H9 (cell line): ENCODE results near the gene SERPINA5. TPM values are rescaled to one million over a fixed set of nuclear protein-coding genes. Genes with fewer than 3 reads are reported as not detected.

Source experiments
- DNase-seq: peaks from one replicate; pipeline ENCODE4 v3.0.0-alpha.2; 2017
- H2AFZ ChIP-seq: one replicate; pipeline ENCODE4 v1.6.1; 2013; ENCODE audit warnings: mild to moderate bottlenecking, low read length, control low read depth, moderate library complexity
- H2AK5ac ChIP-seq: 2 replicates; pipeline ENCODE4 v1.6.1; 2013; ENCODE audit warnings: low read length, control low read depth, mixed read lengths; ENCODE audit not compliant: insufficient read length
- H2BK120ac ChIP-seq: one replicate; pipeline ENCODE4 v1.6.1; 2013; ENCODE audit warnings: low read depth, mild to moderate bottlenecking, low read length, control low read depth, inconsistent platforms; ENCODE audit not compliant: poor library complexity, severe bottlenecking
- H2BK12ac ChIP-seq: 2 replicates; pipeline ENCODE4 v1.6.1; 2013; ENCODE audit warnings: low read length, control low read depth, mixed read lengths, low read depth; ENCODE audit not compliant: insufficient read length
- H2BK15ac ChIP-seq: 2 replicates; pipeline ENCODE4 v1.6.1; 2013; ENCODE audit warnings: low read depth, low read length, control low read depth
- H2BK20ac ChIP-seq: one replicate; pipeline ENCODE4 v1.6.1; 2013; ENCODE audit warnings: low read depth, mild to moderate bottlenecking, low read length, control low read depth, inconsistent platforms; ENCODE audit not compliant: poor library complexity, severe bottlenecking
- H2BK5ac ChIP-seq: 2 replicates; pipeline ENCODE4 v1.6.1; 2013; ENCODE audit warnings: low read length, control low read depth, mixed read lengths; ENCODE audit not compliant: insufficient read length
- H3K14ac ChIP-seq: 2 replicates; pipeline ENCODE4 v1.6.1; 2013; ENCODE audit warnings: low read length, control low read depth; ENCODE audit not compliant: insufficient read depth
- H3K18ac ChIP-seq: 2 replicates; pipeline ENCODE4 v1.6.1; 2013; ENCODE audit warnings: low read depth, mild to moderate bottlenecking, mixed read lengths, low read length, control low read depth; ENCODE audit not compliant: insufficient read length
- H3K23ac ChIP-seq: 2 replicates; pipeline ENCODE4 v1.6.1; 2013; ENCODE audit warnings: low read length, control low read depth, mixed read lengths, low read depth; ENCODE audit not compliant: insufficient read length
- H3K23me2 ChIP-seq: 2 replicates; pipeline ENCODE4 v1.6.1; 2013; ENCODE audit warnings: low read depth, mild to moderate bottlenecking, mixed read lengths, low read length, control low read depth; ENCODE audit not compliant: insufficient read length, poor library complexity, severe bottlenecking
- H3K27ac ChIP-seq: 2 replicates; pipeline ENCODE4 v1.5.1; 2013; ENCODE audit warnings: low read length, control low read depth, mixed read lengths, low read depth; ENCODE audit not compliant: insufficient read length
- H3K27me3 ChIP-seq: 2 replicates; pipeline ENCODE4 v1.6.1; 2013; ENCODE audit warnings: low read length, control low read depth, inconsistent platforms; ENCODE audit not compliant: insufficient read depth
- H3K4ac ChIP-seq: 2 replicates; pipeline ENCODE4 v1.6.1; 2013; ENCODE audit warnings: low read depth, mild to moderate bottlenecking, control low read depth, inconsistent platforms, low read length, moderate library complexity
- H3K4me1 ChIP-seq: 2 replicates; pipeline ENCODE4 v1.6.1; 2013; ENCODE audit warnings: low read length, control low read depth, inconsistent platforms; ENCODE audit not compliant: insufficient read depth
- H3K4me2 ChIP-seq: 2 replicates; pipeline ENCODE4 v1.6.1; 2013; ENCODE audit warnings: low read length, control low read depth, mixed read lengths; ENCODE audit not compliant: insufficient read length, insufficient read depth
- H3K56ac ChIP-seq: 2 replicates; pipeline ENCODE4 v1.6.1; 2013; ENCODE audit warnings: low read depth, mild to moderate bottlenecking, mixed read lengths, low read length, control low read depth; ENCODE audit not compliant: insufficient read length
- H3K79me1 ChIP-seq: 2 replicates; pipeline ENCODE4 v1.6.1; 2013; ENCODE audit warnings: low read depth, mild to moderate bottlenecking, moderate library complexity, low read length, control low read depth, inconsistent platforms; ENCODE audit not compliant: insufficient read depth, poor library complexity, severe bottlenecking
- H3K79me2 ChIP-seq: 2 replicates; pipeline ENCODE4 v1.6.1; 2013; ENCODE audit warnings: low read length, control low read depth, inconsistent platforms; ENCODE audit not compliant: insufficient read depth
- H3K9ac ChIP-seq: 2 replicates; pipeline ENCODE4 v1.6.1; 2013; ENCODE audit warnings: low read length, control low read depth, mixed read lengths; ENCODE audit not compliant: insufficient read length; ENCODE audit errors: extremely low read depth
- H3K9me3 ChIP-seq: one replicate; pipeline ENCODE4 v1.6.1; 2013; ENCODE audit warnings: low read depth, low read length, inconsistent platforms; ENCODE audit not compliant: control insufficient read depth
- H3T11ph ChIP-seq: one replicate; pipeline ENCODE4 v1.6.1; 2013; ENCODE audit warnings: mild to moderate bottlenecking, low read length, control low read depth, inconsistent platforms
- H4K20me1 ChIP-seq: one replicate; pipeline ENCODE4 v1.6.1; 2013; ENCODE audit not compliant: control insufficient read depth, insufficient read length, insufficient read depth
- H4K5ac ChIP-seq: 2 replicates; pipeline ENCODE4 v1.6.1; 2013; ENCODE audit warnings: low read depth, mild to moderate bottlenecking, mixed read lengths, low read length, control low read depth; ENCODE audit not compliant: insufficient read length
- H4K8ac ChIP-seq: replicated peaks from 2 replicates; pipeline ENCODE4 v1.6.1; 2013; ENCODE audit warnings: low read length, control low read depth, mixed read lengths, low read depth; ENCODE audit not compliant: insufficient read length
- H4K91ac ChIP-seq: 2 replicates; pipeline ENCODE4 v1.6.1; 2013; ENCODE audit warnings: low read depth, mild to moderate bottlenecking, moderate library complexity, mixed read lengths, low read length, control low read depth; ENCODE audit not compliant: insufficient read length
- H3K27ac Mint-ChIP-seq, 3 experiments: 2 replicates in 2 of 3; 3 replicates in 1 of 3; pipeline ENCODE4 v1.8.0; 2020 to 2021; ENCODE audit warnings: mixed read lengths in 3 of 3, mild to moderate bottlenecking in 1 of 3, moderate library complexity in 1 of 3
- H3K27me3 Mint-ChIP-seq: 2 replicates; pipeline ENCODE4 v1.8.0; 2021; ENCODE audit warnings: low read depth, mild to moderate bottlenecking, moderate library complexity, mixed read lengths
- H3K36me3 Mint-ChIP-seq, 3 experiments: 2 replicates in 2 of 3; 3 replicates in 1 of 3; pipeline ENCODE4 v1.8.0; 2020 to 2021; ENCODE audit warnings: low read depth in 3 of 3, mixed read lengths in 3 of 3; ENCODE audit not compliant: insufficient read depth in 1 of 3
- H3K4me1 Mint-ChIP-seq, 2 experiments: 2 replicates each; pipeline ENCODE4 v1.8.0; 2020; ENCODE audit warnings: mixed read lengths in 2 of 2
- H3K4me3 Mint-ChIP-seq, 2 experiments: 2 replicates in 1 of 2; 3 replicates in 1 of 2; pipeline ENCODE4 v1.8.0; 2020 to 2021; ENCODE audit warnings: mild to moderate bottlenecking in 2 of 2, mixed read lengths in 2 of 2, moderate library complexity in 1 of 2
- H3K9me3 Mint-ChIP-seq, 2 experiments: 2 replicates in 1 of 2; 3 replicates in 1 of 2; pipeline ENCODE4 v1.8.0; 2020; ENCODE audit warnings: mild to moderate bottlenecking in 2 of 2, mixed read lengths in 2 of 2, moderate library complexity in 1 of 2
- CTCF ChIP-seq: fragments of 200-600 bp; sonication (generic); conservative IDR thresholded peaks from 3 replicates; pipeline ENCODE4 v1.8.0; 2021; ENCODE audit warnings: antibody characterized with exemption, mild to moderate bottlenecking
- WGBS: extraction: QIAGEN DNeasy Blood & Tissue Kit; methylation state at CpG from one replicate; pipeline ENCODE4 v1.1.7; 2013; ENCODE audit warnings: missing lambda C conversion rate, low lambda C conversion rate, mixed read lengths; ENCODE audit not compliant: insufficient read length; ENCODE audit errors: extremely low coverage; 5-methylcytosine and 5-hydroxymethylcytosine counted together
- total RNA-seq: library from RNA; stranded (reverse); gene quantifications from 2 replicates; pipeline ENCODE4 v1.2.1, GENCODE V29; 2021

SERPINA5 gene
- total RNA-seq, 1 experiment from 2014 or later: 1.1 TPM

GRCh38 chr14:94611179-94611578, 30.0 kb downstream of the SERPINA5 start:
- Mint-ChIP-seq H3K4me3 (no peak overlapping the region), H3K27ac (no peak overlapping the region), H3K4me1 (peaks cover 6 to 12% of the 10 kb centered on the region in 2 experiments), H3K9me3 (peaks cover 3 to 6% of the 10 kb centered on the region in 2 experiments; a peak in 4 of 5 replicates), H3K27me3 (peaks cover 6% of the 10 kb centered on the region), H3K36me3 (no peaks in the 10 kb centered on the region)
- DNase-seq: no peak
- WGBS: no CpG with 5 or more reads among the region's 5 CpGs
- H3K9me3 ChIP-seq: no peaks in the 10 kb centered on the region
- H2BK20ac ChIP-seq: no peak overlapping the region
- H3K23me2 ChIP-seq: no peaks in the 10 kb centered on the region
- no peak overlapping the region for H3K56ac ChIP-seq
- no peak overlapping the region for H2AFZ ChIP-seq
- H3K4ac ChIP-seq: no peak overlapping the region
- H3K27me3 ChIP-seq: no peaks in the 10 kb centered on the region
- no peaks in the 10 kb centered on the region for H3K4me1 ChIP-seq
- no peak overlapping the region for H4K91ac ChIP-seq
- no peaks in the 10 kb centered on the region for H3K79me2 ChIP-seq
- H3K4me2 ChIP-seq: no peak overlapping the region
- H3K23ac ChIP-seq: no peak overlapping the region
- no peak overlapping the region for H3T11ph ChIP-seq
- H2BK12ac ChIP-seq: no peak overlapping the region
- no peaks in the 10 kb centered on the region for H3K79me1 ChIP-seq
- H2BK15ac ChIP-seq: no peak overlapping the region
- H3K27ac ChIP-seq: no peak overlapping the region
- no peak overlapping the region for H3K14ac ChIP-seq
- no peak overlapping the region for H2AK5ac ChIP-seq
- TF ChIP-seq CTCF: no peak
- no peaks in the 10 kb centered on the region for H4K20me1 ChIP-seq
- H2BK120ac ChIP-seq: no peak overlapping the region
- H4K5ac ChIP-seq: no peak overlapping the region
- no peak overlapping the region for H2BK5ac ChIP-seq
- H3K18ac ChIP-seq: no peak overlapping the region
- H4K8ac ChIP-seq: no peak overlapping the region
- no peak overlapping the region for H3K9ac ChIP-seq
